PFSK-1 (cell line): ENCODE measurements around the gene CMTM2.

Experiments used
- FOXP2 ChIP-seq: optimal IDR thresholded peaks from 2 replicates; pipeline ENCODE3; 2011; ENCODE audit warnings: borderline replicate concordance, control low read depth, inconsistent platforms; ENCODE audit not compliant: insufficient read depth; ENCODE audit errors: extremely low read length, extremely low read depth
- POLR2AphosphoS5 ChIP-seq: IDR thresholded peaks from 2 replicates; pipeline ENCODE4 v1.6.1; 2012; ENCODE audit warnings: low read depth, mild to moderate bottlenecking, control low read depth, low read length, moderate library complexity
- TAF1 ChIP-seq: IDR thresholded peaks from 2 replicates; pipeline ENCODE4 v1.6.1; 2012; ENCODE audit warnings: low read length, control low read depth, borderline replicate concordance; ENCODE audit not compliant: insufficient read depth
- TF ChIP-seq, protein P1 (sequence below), 2 experiments: IDR thresholded peaks; 2 replicates each; pipeline versions ENCODE4 v1.6.1 to v1.8.0; 2011 to 2012; ENCODE audit warnings: low read depth in 2 of 2, low read length in 2 of 2, control low read depth in 1 of 2, inconsistent platforms in 1 of 2, mild to moderate bottlenecking in 1 of 2, moderate library complexity in 1 of 2; ENCODE audit not compliant: insufficient read depth in 1 of 2

DNA sequence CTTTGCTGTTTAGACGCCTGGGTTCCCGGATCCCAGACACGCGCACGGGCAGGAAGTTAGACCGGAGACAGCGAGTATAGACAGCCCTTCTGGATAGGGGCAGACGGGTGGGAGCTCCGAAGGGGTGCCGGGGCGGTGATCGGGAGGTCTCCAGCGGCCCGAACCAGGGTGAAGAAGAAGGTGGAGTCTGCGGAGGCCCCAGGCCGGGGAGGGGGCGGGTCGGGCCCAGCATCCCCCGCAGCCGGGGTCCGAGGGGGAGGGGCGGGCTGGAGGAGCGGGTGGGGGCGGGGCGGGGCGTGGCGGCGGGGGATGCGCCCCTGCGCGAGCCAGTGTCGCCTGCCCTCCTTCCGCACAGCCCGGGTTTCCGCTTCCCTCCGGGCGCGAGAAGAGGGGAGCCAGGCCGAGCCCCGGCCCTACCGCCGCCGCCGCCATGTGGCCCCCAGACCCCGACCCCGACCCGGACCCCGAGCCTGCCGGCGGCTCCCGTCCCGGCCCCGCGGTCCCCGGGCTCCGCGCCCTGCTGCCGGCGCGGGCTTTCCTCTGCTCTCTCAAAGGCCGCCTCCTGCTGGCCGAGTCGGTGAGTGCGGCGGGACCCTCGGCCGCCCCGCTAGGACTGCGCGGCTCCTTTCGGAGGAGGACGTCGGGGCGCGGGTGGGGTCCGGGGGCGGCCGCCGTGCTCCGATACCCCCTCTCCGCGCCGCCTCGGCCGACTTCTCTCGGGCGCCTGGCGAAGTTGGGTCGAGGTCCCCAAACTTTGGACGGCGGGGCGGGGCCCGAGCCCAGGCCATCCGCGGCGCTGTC, 25.3 kb downstream of the CMTM2 start, which contains the start of gene CMTM3:
- TF ChIP-seq POLR2AphosphoS5 (0 out of 2 replicates have a peak, but pooled peaks have one; percentile 43), FOXP2 (no peak), TAF1 (no peak)
- TF ChIP-seq, protein P1, sequence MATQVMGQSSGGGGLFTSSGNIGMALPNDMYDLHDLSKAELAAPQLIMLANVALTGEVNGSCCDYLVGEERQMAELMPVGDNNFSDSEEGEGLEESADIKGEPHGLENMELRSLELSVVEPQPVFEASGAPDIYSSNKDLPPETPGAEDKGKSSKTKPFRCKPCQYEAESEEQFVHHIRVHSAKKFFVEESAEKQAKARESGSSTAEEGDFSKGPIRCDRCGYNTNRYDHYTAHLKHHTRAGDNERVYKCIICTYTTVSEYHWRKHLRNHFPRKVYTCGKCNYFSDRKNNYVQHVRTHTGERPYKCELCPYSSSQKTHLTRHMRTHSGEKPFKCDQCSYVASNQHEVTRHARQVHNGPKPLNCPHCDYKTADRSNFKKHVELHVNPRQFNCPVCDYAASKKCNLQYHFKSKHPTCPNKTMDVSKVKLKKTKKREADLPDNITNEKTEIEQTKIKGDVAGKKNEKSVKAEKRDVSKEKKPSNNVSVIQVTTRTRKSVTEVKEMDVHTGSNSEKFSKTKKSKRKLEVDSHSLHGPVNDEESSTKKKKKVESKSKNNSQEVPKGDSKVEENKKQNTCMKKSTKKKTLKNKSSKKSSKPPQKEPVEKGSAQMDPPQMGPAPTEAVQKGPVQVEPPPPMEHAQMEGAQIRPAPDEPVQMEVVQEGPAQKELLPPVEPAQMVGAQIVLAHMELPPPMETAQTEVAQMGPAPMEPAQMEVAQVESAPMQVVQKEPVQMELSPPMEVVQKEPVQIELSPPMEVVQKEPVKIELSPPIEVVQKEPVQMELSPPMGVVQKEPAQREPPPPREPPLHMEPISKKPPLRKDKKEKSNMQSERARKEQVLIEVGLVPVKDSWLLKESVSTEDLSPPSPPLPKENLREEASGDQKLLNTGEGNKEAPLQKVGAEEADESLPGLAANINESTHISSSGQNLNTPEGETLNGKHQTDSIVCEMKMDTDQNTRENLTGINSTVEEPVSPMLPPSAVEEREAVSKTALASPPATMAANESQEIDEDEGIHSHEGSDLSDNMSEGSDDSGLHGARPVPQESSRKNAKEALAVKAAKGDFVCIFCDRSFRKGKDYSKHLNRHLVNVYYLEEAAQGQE (IDR thresholded peaks at IDR 0.05; ENCODE audit: insufficient read depth in 1 of 2, low read depth in 2 of 2, low read length in 2 of 2): no peak
